Measurements from ENCODE around the gene INAVA. TPM values are rescaled to one million over a fixed set of nuclear protein-coding genes. Genes with fewer than 3 reads are reported as not detected.
"Not testable (repeated sequence)": the region's sequence is repeated elsewhere in the genome, so short reads cannot be mapped to it uniquely, and the experiment has no call there.

INAVA gene
- total RNA-seq, 1 donor from 2014 or later, result 42.2 TPM

- TF ChIP-seq POLR2AphosphoS5 (IDR thresholded peaks at IDR 0.05; ENCODE audit: insufficient read depth in 1 of 2, low read depth in 1 of 2), result no peak
- no peak for TF ChIP-seq POLR2A (IDR thresholded peaks at IDR 0.05)
- TF ChIP-seq CTCF (IDR thresholded peaks at IDR 0.05), result no peak
- Histone ChIP-seq H3K27ac (no peak overlapping the region), H3K27me3 (no peaks in the 10 kb centered on the region), H3K4me3 (no peak overlapping the region), H3K36me3 (no peaks in the 10 kb centered on the region), H3K9me3 (no peaks in the 10 kb centered on the region), H3K4me1 (no peaks in the 10 kb centered on the region)
- no peak for DNase-seq (ENCODE audit: extremely low spot score in 2 of 2)
- intact Hi-C loops (cut with DNase I), result no loop called here
Measured at GRCh38 chr1:200929530-200930278, 35.0 kb downstream of the INAVA start.

DNA sequence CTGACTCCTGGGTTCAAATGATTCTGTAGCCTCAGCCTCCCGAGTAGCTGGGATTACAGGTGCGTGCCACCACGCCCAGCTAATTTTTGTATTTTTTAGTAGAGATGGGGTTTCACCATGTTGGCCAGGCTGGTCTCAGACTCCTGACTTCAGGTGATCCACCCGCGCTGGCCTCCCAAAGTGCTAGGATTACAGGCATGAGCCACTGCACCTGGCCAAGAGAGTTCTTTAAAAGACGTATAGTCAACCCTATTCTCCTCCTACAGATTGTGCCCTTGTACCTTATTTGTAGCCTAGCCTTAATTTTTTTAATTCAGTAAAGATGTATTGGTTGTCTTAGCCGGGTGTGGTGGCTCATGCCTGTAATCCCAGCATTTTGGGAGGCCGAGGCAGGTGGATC, 35.6 kb downstream of the INAVA start:
- H3K4me1 ChIP-seq; H3K27me3 ChIP-seq; H3K4me3 ChIP-seq; H3K27ac ChIP-seq; H3K36me3 ChIP-seq; H3K9me3 ChIP-seq; DNase-seq (ENCODE audit: extremely low spot score in 2 of 2); intact Hi-C loops (cut with DNase I): not testable (repeated sequence)

GRCh38 chr1:200931776-200932175, 37.1 kb downstream of the INAVA start:
- intact Hi-C loops (cut with DNase I), result no loop called here
- DNase-seq (ENCODE audit: extremely low spot score in 2 of 2), result no peak
- H3K9me3 ChIP-seq, result no peaks in the 10 kb centered on the region

GRCh38 chr1:200934676-200935245, 40.1 kb downstream of the INAVA start:
- Histone ChIP-seq H3K4me3 (no peak overlapping the region), H3K27me3 (no peaks in the 10 kb centered on the region), H3K27ac (no peak overlapping the region), H3K4me1 (no peaks in the 10 kb centered on the region), H3K9me3 (no peaks in the 10 kb centered on the region), H3K36me3 (no peaks in the 10 kb centered on the region)
- intact Hi-C loops (cut with DNase I), result no loop called here
- TF ChIP-seq POLR2AphosphoS5 (IDR thresholded peaks at IDR 0.05; ENCODE audit: insufficient read depth in 1 of 2, low read depth in 1 of 2), result no peak
- no peak for TF ChIP-seq CTCF (IDR thresholded peaks at IDR 0.05)
- no peak for TF ChIP-seq POLR2A (IDR thresholded peaks at IDR 0.05)
- DNase-seq (ENCODE audit: extremely low spot score in 2 of 2), result no peak

More at GRCh38 chr1:200931776-200932175, 37.1 kb downstream of the INAVA start:
- TF ChIP-seq CTCF (IDR thresholded peaks at IDR 0.05) (no peak), POLR2AphosphoS5 (IDR thresholded peaks at IDR 0.05; ENCODE audit: insufficient read depth in 1 of 2, low read depth in 1 of 2) (no peak), POLR2A (IDR thresholded peaks at IDR 0.05) (no peak)
- H3K27me3 ChIP-seq, result no peaks in the 10 kb centered on the region
- H3K4me3 ChIP-seq, result no peak overlapping the region
- H3K27ac ChIP-seq, result no peak overlapping the region
- H3K36me3 ChIP-seq, result no peaks in the 10 kb centered on the region
- no peaks in the 10 kb centered on the region for H3K4me1 ChIP-seq

GRCh38 chr1:200935286-200935962, 40.7 kb downstream of the INAVA start:
- H3K4me3 ChIP-seq; intact Hi-C loops (cut with DNase I); H3K27me3 ChIP-seq; H3K27ac ChIP-seq; DNase-seq (ENCODE audit: extremely low spot score in 2 of 2); H3K36me3 ChIP-seq; H3K9me3 ChIP-seq; H3K4me1 ChIP-seq: not testable (repeated sequence)

- no peaks in the 10 kb centered on the region for H3K27me3 ChIP-seq
- no peak overlapping the region for H3K4me3 ChIP-seq
- no peak overlapping the region for H3K27ac ChIP-seq
- no peak for TF ChIP-seq POLR2A (IDR thresholded peaks at IDR 0.05)
- TF ChIP-seq CTCF (IDR thresholded peaks at IDR 0.05), result no peak
- peaks cover 7% of the 10 kb centered on the region for H3K9me3 ChIP-seq
- H3K4me1 ChIP-seq, result no peaks in the 10 kb centered on the region
- DNase-seq (ENCODE audit: extremely low spot score in 2 of 2), result no peak
- intact Hi-C loops (cut with DNase I), result no loop called here
- no peaks in the 10 kb centered on the region for H3K36me3 ChIP-seq
Measured at GRCh38 chr1:200938955-200939354, 44.3 kb downstream of the INAVA start.
